Keratinocyte (primary cell): ENCODE measurements around the gene BCL2. TPM values are rescaled to one million over a fixed set of nuclear protein-coding genes. Genes with fewer than 3 reads are reported as not detected.

Experiments used
- DNase-seq: peaks from one replicate; pipeline ENCODE4 v3.0.0-alpha.2; 2011; ENCODE audit warnings: low read depth, missing footprints, low spot score
- FAIRE-seq: peaks from 2 replicates; lab custom pipeline; 2011; peaks lifted over from hg19 to GRCh38; lab: Jason Lieb, UNC
- H2AFZ ChIP-seq: 2 replicates; pipeline ENCODE4 v1.6.0; 2012; ENCODE audit warnings: low read length, control low read depth, inconsistent platforms; ENCODE audit not compliant: control insufficient read depth
- H3K27ac ChIP-seq: 2 replicates; pipeline ENCODE4 v1.5.1; 2011; ENCODE audit warnings: low read length; ENCODE audit not compliant: control insufficient read depth, insufficient read depth
- H3K27me3 ChIP-seq: 3 replicates; pipeline ENCODE4 v1.6.0; 2011; ENCODE audit warnings: low read length; ENCODE audit not compliant: control insufficient read depth, insufficient read depth; ENCODE audit errors: extremely low read depth
- H3K36me3 ChIP-seq, 2 experiments: 2 replicates in 1 of 2; 3 replicates in 1 of 2; pipeline ENCODE4 v1.5.1; 2011; ENCODE audit warnings: low read length in 2 of 2, mild to moderate bottlenecking in 1 of 2; ENCODE audit not compliant: control insufficient read depth in 2 of 2, insufficient read depth in 2 of 2; ENCODE audit errors: extremely low read depth in 1 of 2
- H3K4me1 ChIP-seq: 3 replicates; pipeline ENCODE4 v1.5.1; 2011; ENCODE audit warnings: low read length; ENCODE audit not compliant: control insufficient read depth, insufficient read depth; ENCODE audit errors: extremely low read depth
- H3K4me2 ChIP-seq: 3 replicates; pipeline ENCODE4 v1.6.0; 2011; ENCODE audit warnings: low read depth, low read length; ENCODE audit not compliant: control insufficient read depth, insufficient read depth; ENCODE audit errors: extremely low read depth
- H3K4me3 ChIP-seq, 3 experiments: fragments of 200-600 bp in 1 of 3; sonication (generic) in 1 of 3; 2 replicates in 2 of 3; 3 replicates in 1 of 3; pipeline ENCODE4 v1.5.1; 2011 to 2016; ENCODE audit warnings: low read length in 3 of 3, mild to moderate bottlenecking in 3 of 3, control low read depth in 2 of 3, inconsistent platforms in 1 of 3, low read depth in 1 of 3, mixed read lengths in 1 of 3, mixed run types in 1 of 3, moderate library complexity in 1 of 3; ENCODE audit not compliant: control insufficient read depth in 2 of 3, insufficient read depth in 2 of 3; ENCODE audit errors: extremely low read depth in 1 of 3
- H3K79me2 ChIP-seq: 2 replicates; pipeline ENCODE4 v1.6.0; 2012; ENCODE audit warnings: low read length; ENCODE audit not compliant: control insufficient read depth, insufficient read depth
- H3K9ac ChIP-seq: 3 replicates; pipeline ENCODE4 v1.6.0; 2011; ENCODE audit warnings: low read length; ENCODE audit not compliant: control insufficient read depth, insufficient read depth; ENCODE audit errors: extremely low read depth
- H3K9me1 ChIP-seq: 3 replicates; pipeline ENCODE4 v1.6.0; 2011; ENCODE audit warnings: low read length; ENCODE audit not compliant: control insufficient read depth, insufficient read depth; ENCODE audit errors: extremely low read depth
- H3K9me3 ChIP-seq: 2 replicates; pipeline ENCODE4 v1.5.1; 2012; ENCODE audit warnings: low read depth, low read length; ENCODE audit not compliant: control insufficient read depth
- H4K20me1 ChIP-seq: 3 replicates; pipeline ENCODE4 v1.6.0; 2011; ENCODE audit warnings: low read length; ENCODE audit not compliant: control insufficient read depth, insufficient read depth; ENCODE audit errors: extremely low read depth
- CTCF ChIP-seq, 3 experiments: IDR thresholded peaks in 1 of 3; conservative IDR thresholded peaks in 1 of 3; optimal IDR thresholded peaks in 1 of 3; 2 replicates in 2 of 3; 3 replicates in 1 of 3; pipeline versions ENCODE3 to v1.5.1; 2011; ENCODE audit warnings: low read length in 3 of 3, mild to moderate bottlenecking in 3 of 3, moderate library complexity in 2 of 3, control low read depth in 1 of 3, inconsistent platforms in 1 of 3; ENCODE audit not compliant: insufficient read depth in 2 of 3; ENCODE audit errors: extremely low read depth in 1 of 3
- EZH2 ChIP-seq: IDR thresholded peaks from one replicate; pipeline ENCODE4 v1.6.1; 2012; ENCODE audit warnings: inconsistent platforms, mild to moderate bottlenecking, low read length, moderate library complexity
- dilution Hi-C: fragments of 300-500 bp; cut with MboI; formaldehyde crosslinking; loops from one replicate; pipeline ENCODE4 v1.7.0; 2020; ENCODE audit warnings: low sequenced_read_pairs; ENCODE audit not compliant: extremely low pct_ligation_motif_present
- polyA plus RNA-seq, 5 experiments: library from polyadenylated mRNA; depleted of rRNA in 3 of 5; stranded (reverse) in 3 of 5; stranded (forward) in 1 of 5; unstranded in 1 of 5; fragments of >200 nt; gene quantifications; 1 replicate in 1 of 5; 2 replicates in 3 of 5; 3 replicates in 1 of 5; pipeline versions ENCODE4 v1.2.1 to v1.2.3, GENCODE V29; 2011 to 2012; ENCODE audit warnings: missing spikeins in 2 of 5, low read depth in 1 of 5, low replicate concordance in 1 of 5

The BCL2 gene
- polyA plus RNA-seq, 1 donor (not counting 4 experiments of a cell fraction or from before 2014, with no cell fraction given) = 0.30 TPM

- Histone ChIP-seq H2AFZ (no peak overlapping the region), H3K27me3 (no peaks in the 10 kb centered on the region), H3K4me3 (no peak overlapping the region), H3K9me1 (no peaks in the 10 kb centered on the region), H3K79me2 (no peaks in the 10 kb centered on the region), H3K4me2 (no peak overlapping the region), H3K9ac (no peak overlapping the region), H3K4me1 (no peaks in the 10 kb centered on the region), H3K36me3 (no peaks in the 10 kb centered on the region), H3K9me3 (no peaks in the 10 kb centered on the region), H3K27ac (no peak overlapping the region), H4K20me1 (no peaks in the 10 kb centered on the region)
- no peak for DNase-seq
- dilution Hi-C loops = no loop called here
- no peak for FAIRE-seq
- TF ChIP-seq EZH2 (no peak), CTCF (optimal IDR thresholded peaks at IDR 0.05 in 1 of 3, IDR thresholded peaks at IDR 0.05 in 1 of 3, conservative IDR thresholded peaks at IDR 0.05 in 1 of 3; ENCODE audit: extremely low read depth in 1 of 3, insufficient read depth in 2 of 3, low read length in 3 of 3) (no peak)
Observed at GRCh38 chr18:63288311-63288710, 31.3 kb downstream of the BCL2 start.

- H3K9me3 ChIP-seq = no peaks in the 10 kb centered on the region
- H3K4me2 ChIP-seq = no peak overlapping the region
- H2AFZ ChIP-seq = no peak overlapping the region
- H3K4me3 ChIP-seq = no peak overlapping the region
- FAIRE-seq (no peak), DNase-seq (no peak)
- H3K9ac ChIP-seq = no peak overlapping the region
- H3K4me1 ChIP-seq = no peaks in the 10 kb centered on the region
- no peaks in the 10 kb centered on the region for H3K79me2 ChIP-seq
- dilution Hi-C loops = no loop called here
- TF ChIP-seq CTCF (optimal IDR thresholded peaks at IDR 0.05 in 1 of 3, IDR thresholded peaks at IDR 0.05 in 1 of 3, conservative IDR thresholded peaks at IDR 0.05 in 1 of 3; ENCODE audit: extremely low read depth in 1 of 3, insufficient read depth in 2 of 3, low read length in 3 of 3) = no peak
- TF ChIP-seq EZH2 = no peak
- no peaks in the 10 kb centered on the region for H4K20me1 ChIP-seq
- no peak overlapping the region for H3K27ac ChIP-seq
- no peaks in the 10 kb centered on the region for H3K36me3 ChIP-seq
- no peaks in the 10 kb centered on the region for H3K9me1 ChIP-seq
- H3K27me3 ChIP-seq = no peaks in the 10 kb centered on the region
Observed at GRCh38 chr18:63287691-63288220, 31.8 kb downstream of the BCL2 start.
